PFSK-1 (cell line): ENCODE measurements around the gene ADCY1.

ENCODE experiments used
- FOXP2 ChIP-seq: optimal IDR thresholded peaks from 2 replicates; pipeline ENCODE3; 2011; ENCODE audit warnings: borderline replicate concordance, control low read depth, inconsistent platforms; ENCODE audit not compliant: insufficient read depth; ENCODE audit errors: extremely low read length, extremely low read depth
- POLR2AphosphoS5 ChIP-seq: IDR thresholded peaks from 2 replicates; pipeline ENCODE4 v1.6.1; 2012; ENCODE audit warnings: low read depth, mild to moderate bottlenecking, control low read depth, low read length, moderate library complexity
- SIN3A ChIP-seq: IDR thresholded peaks from 2 replicates; pipeline ENCODE4 v1.6.1; 2012; ENCODE audit warnings: mild to moderate bottlenecking, low read length, moderate library complexity, borderline replicate concordance; ENCODE audit not compliant: insufficient read depth
- TAF1 ChIP-seq: IDR thresholded peaks from 2 replicates; pipeline ENCODE4 v1.6.1; 2012; ENCODE audit warnings: low read length, control low read depth, borderline replicate concordance; ENCODE audit not compliant: insufficient read depth
- TF ChIP-seq, protein P1 (sequence below), 2 experiments: IDR thresholded peaks; 2 replicates each; pipeline versions ENCODE4 v1.6.1 to v1.8.0; 2011 to 2012; ENCODE audit warnings: low read depth in 2 of 2, low read length in 2 of 2, control low read depth in 1 of 2, inconsistent platforms in 1 of 2, mild to moderate bottlenecking in 1 of 2, moderate library complexity in 1 of 2; ENCODE audit not compliant: insufficient read depth in 1 of 2

GRCh38 chr7:45663167-45663921, 89.2 kb downstream of the ADCY1 start:
- TF ChIP-seq TAF1 (no peak), POLR2AphosphoS5 (no peak), SIN3A (no peak), FOXP2 (no peak)
- TF ChIP-seq, protein P1, sequence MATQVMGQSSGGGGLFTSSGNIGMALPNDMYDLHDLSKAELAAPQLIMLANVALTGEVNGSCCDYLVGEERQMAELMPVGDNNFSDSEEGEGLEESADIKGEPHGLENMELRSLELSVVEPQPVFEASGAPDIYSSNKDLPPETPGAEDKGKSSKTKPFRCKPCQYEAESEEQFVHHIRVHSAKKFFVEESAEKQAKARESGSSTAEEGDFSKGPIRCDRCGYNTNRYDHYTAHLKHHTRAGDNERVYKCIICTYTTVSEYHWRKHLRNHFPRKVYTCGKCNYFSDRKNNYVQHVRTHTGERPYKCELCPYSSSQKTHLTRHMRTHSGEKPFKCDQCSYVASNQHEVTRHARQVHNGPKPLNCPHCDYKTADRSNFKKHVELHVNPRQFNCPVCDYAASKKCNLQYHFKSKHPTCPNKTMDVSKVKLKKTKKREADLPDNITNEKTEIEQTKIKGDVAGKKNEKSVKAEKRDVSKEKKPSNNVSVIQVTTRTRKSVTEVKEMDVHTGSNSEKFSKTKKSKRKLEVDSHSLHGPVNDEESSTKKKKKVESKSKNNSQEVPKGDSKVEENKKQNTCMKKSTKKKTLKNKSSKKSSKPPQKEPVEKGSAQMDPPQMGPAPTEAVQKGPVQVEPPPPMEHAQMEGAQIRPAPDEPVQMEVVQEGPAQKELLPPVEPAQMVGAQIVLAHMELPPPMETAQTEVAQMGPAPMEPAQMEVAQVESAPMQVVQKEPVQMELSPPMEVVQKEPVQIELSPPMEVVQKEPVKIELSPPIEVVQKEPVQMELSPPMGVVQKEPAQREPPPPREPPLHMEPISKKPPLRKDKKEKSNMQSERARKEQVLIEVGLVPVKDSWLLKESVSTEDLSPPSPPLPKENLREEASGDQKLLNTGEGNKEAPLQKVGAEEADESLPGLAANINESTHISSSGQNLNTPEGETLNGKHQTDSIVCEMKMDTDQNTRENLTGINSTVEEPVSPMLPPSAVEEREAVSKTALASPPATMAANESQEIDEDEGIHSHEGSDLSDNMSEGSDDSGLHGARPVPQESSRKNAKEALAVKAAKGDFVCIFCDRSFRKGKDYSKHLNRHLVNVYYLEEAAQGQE (IDR thresholded peaks at IDR 0.05; ENCODE audit: insufficient read depth in 1 of 2, low read depth in 2 of 2, low read length in 2 of 2), result no peak
